Endothelial cell of umbilical vein (primary cell): ENCODE measurements around the gene MYO7B. TPM values are rescaled to one million over a fixed set of nuclear protein-coding genes. Genes with fewer than 3 reads are reported as not detected.

Source experiments
- BruUV-seq: library from RNA; stranded (reverse); fragments of 400-500 nt; replicated peaks from 2 replicates; lab custom pipeline; 2021; lab: Mats Ljungman, UMichigan
- CTCF ChIA-PET: fragments of 300-600, 350-600 bp; sonication (Branson Sonifier 250); formaldehyde crosslinking; loops from one replicate; lab custom pipeline; 2021; ENCODE audit warnings: antibody characterized with exemption, inconsistent platforms; lab: Charles Lee
- POLR2A ChIA-PET: fragments of 300-600, 350-600 bp; sonication (Branson Sonifier 250); formaldehyde crosslinking; loops from one replicate; lab custom pipeline; 2021; ENCODE audit warnings: antibody characterized with exemption, inconsistent platforms; lab: Charles Lee
- DNase-seq: peaks from one replicate; pipeline ENCODE4 v3.0.0-alpha.2; 2011; ENCODE audit warnings: low read depth, low spot score
- FAIRE-seq: peaks from 2 replicates; lab custom pipeline; 2011; peaks lifted over from hg19 to GRCh38; lab: Jason Lieb, UNC
- H2AFZ ChIP-seq: 2 replicates; pipeline ENCODE4 v1.6.0; 2012; ENCODE audit warnings: low read depth, low read length, control low read depth, inconsistent platforms
- H3K27ac ChIP-seq: 2 replicates; pipeline ENCODE4 v1.5.1; 2011; ENCODE audit warnings: low read depth, mild to moderate bottlenecking, control low read depth, low read length, moderate library complexity; ENCODE audit not compliant: insufficient read depth
- H3K27me3 ChIP-seq, 2 experiments: 2 replicates each; pipeline versions ENCODE4 v1.6.0 to v1.6.1; 2011; ENCODE audit warnings: low read length in 2 of 2, mixed read lengths in 1 of 2; ENCODE audit not compliant: control insufficient read depth in 2 of 2, insufficient read depth in 2 of 2
- H3K36me3 ChIP-seq, 2 experiments: 2 replicates in 1 of 2; 3 replicates in 1 of 2; pipeline ENCODE4 v1.5.1; 2011; ENCODE audit warnings: low read length in 2 of 2, mild to moderate bottlenecking in 1 of 2, moderate library complexity in 1 of 2; ENCODE audit not compliant: control insufficient read depth in 2 of 2, insufficient read depth in 2 of 2; ENCODE audit errors: extremely low read depth in 1 of 2
- H3K4me1 ChIP-seq: 3 replicates; pipeline ENCODE4 v1.5.1; 2011; ENCODE audit warnings: mild to moderate bottlenecking, low read length; ENCODE audit not compliant: control insufficient read depth, insufficient read depth; ENCODE audit errors: extremely low read depth
- H3K4me2 ChIP-seq: 2 replicates; pipeline ENCODE4 v1.6.1; 2011; ENCODE audit warnings: low read length, control low read depth, mixed read lengths; ENCODE audit not compliant: insufficient read depth
- H3K4me3 ChIP-seq, 3 experiments: fragments of 200-600 bp in 1 of 3; sonication (generic), shearing (Covaris generic) in 1 of 3; replicated peaks in 1 of 3; 2 replicates each; pipeline ENCODE4 v1.5.1; 2011 to 2016; ENCODE audit warnings: control low read depth in 3 of 3, low read length in 3 of 3, mild to moderate bottlenecking in 2 of 3, inconsistent platforms in 1 of 3, low read depth in 1 of 3, moderate library complexity in 1 of 3; ENCODE audit not compliant: insufficient read depth in 1 of 3
- H3K79me2 ChIP-seq: 2 replicates; pipeline ENCODE4 v1.6.0; 2012; ENCODE audit warnings: low read length, inconsistent platforms; ENCODE audit not compliant: control insufficient read depth, insufficient read depth
- H3K9ac ChIP-seq: replicated peaks from 2 replicates; pipeline ENCODE3; 2011; ENCODE audit warnings: low read length, control low read depth; ENCODE audit not compliant: insufficient read depth; ENCODE audit errors: extremely low read depth
- H3K9me1 ChIP-seq: replicated peaks from 3 replicates; pipeline ENCODE4 v1.6.0; 2011; ENCODE audit warnings: mild to moderate bottlenecking, low read length; ENCODE audit not compliant: control insufficient read depth, insufficient read depth; ENCODE audit errors: extremely low read depth
- H3K9me3 ChIP-seq: replicated peaks from 2 replicates; pipeline ENCODE4 v1.5.1; 2012; ENCODE audit warnings: low read length, inconsistent platforms; ENCODE audit not compliant: control insufficient read depth, insufficient read depth
- H4K20me1 ChIP-seq: replicated peaks from 2 replicates; pipeline ENCODE3; 2011; ENCODE audit warnings: mild to moderate bottlenecking, low read length; ENCODE audit not compliant: control insufficient read depth, insufficient read depth; ENCODE audit errors: extremely low read depth
- CTCF ChIP-seq, 2 donors: IDR thresholded peaks; 1 replicate in 1 of 2; 2 replicates in 1 of 2; pipeline ENCODE4 v1.5.1; 2011; ENCODE audit warnings: low read length in 2 of 2, mild to moderate bottlenecking in 2 of 2, moderate library complexity in 2 of 2, control low read depth in 1 of 2, inconsistent platforms in 1 of 2, low read depth in 1 of 2; ENCODE audit not compliant: insufficient read depth in 1 of 2; ENCODE audit errors: extremely low read depth in 1 of 2
- EZH2 ChIP-seq: IDR thresholded peaks from 2 replicates; pipeline ENCODE4 v1.6.1; 2012; ENCODE audit warnings: borderline replicate concordance, low read depth, mild to moderate bottlenecking, moderate library complexity, low read length, inconsistent platforms; ENCODE audit not compliant: severe bottlenecking
- FOS ChIP-seq: IDR thresholded peaks from 2 replicates; pipeline ENCODE4 v1.6.1; 2011; ENCODE audit warnings: mild to moderate bottlenecking, low read length, moderate library complexity, borderline replicate concordance; ENCODE audit not compliant: insufficient read depth
- GATA2 ChIP-seq: IDR thresholded peaks from 2 replicates; pipeline ENCODE4 v1.7.0; 2011; ENCODE audit warnings: low read depth, mild to moderate bottlenecking, moderate library complexity, mixed read lengths, low read length; ENCODE audit not compliant: insufficient read length, insufficient read depth
- JUN ChIP-seq: IDR thresholded peaks from 2 replicates; pipeline ENCODE4 v1.6.1; 2011; ENCODE audit warnings: borderline replicate concordance, low read depth; ENCODE audit not compliant: insufficient read length, insufficient read depth
- MAX ChIP-seq: IDR thresholded peaks from 2 replicates; pipeline ENCODE4 v1.6.1; 2011; ENCODE audit not compliant: insufficient read depth, insufficient read length
- MYC ChIP-seq: IDR thresholded peaks from one replicate; pipeline ENCODE4 v1.6.1; 2011; ENCODE audit warnings: mild to moderate bottlenecking, low read depth, low read length
- POLR2A ChIP-seq: IDR thresholded peaks from 2 replicates; pipeline ENCODE4 v1.6.1; 2012; ENCODE audit warnings: low read depth, mild to moderate bottlenecking, control low read depth, low read length
- POLR2AphosphoS5 ChIP-seq: IDR thresholded peaks from 2 replicates; pipeline ENCODE4 v1.6.1; 2012; ENCODE audit warnings: low read depth, mild to moderate bottlenecking, control low read depth, low read length, moderate library complexity; ENCODE audit not compliant: insufficient read depth
- dilution Hi-C: fragments of 300-500 bp; cut with MboI; formaldehyde crosslinking; loops from one replicate; pipeline ENCODE4 v1.15.0; 2019; ENCODE audit warnings: low sequenced_read_pairs; ENCODE audit not compliant: extremely low pct_ligation_motif_present
- intact Hi-C: fragments of 100-400 bp; cut with micrococcal nuclease; formaldehyde crosslinking; loops from one replicate; pipeline ENCODE4 v1.10.0; 2022
- polyA plus RNA-seq, 4 experiments: library from polyadenylated mRNA; depleted of rRNA in 3 of 4; stranded (reverse) in 3 of 4; unstranded in 1 of 4; fragments of >200 nt; gene quantifications; 2 replicates each; pipeline versions ENCODE4 v1.2.1 to v1.2.3, GENCODE V29; 2011 to 2012; ENCODE audit warnings: missing spikeins in 1 of 4
- total RNA-seq: library from RNA; stranded (reverse); gene quantifications from 2 replicates; pipeline ENCODE4 v1.2.3, GENCODE V29; 2021

Gene MYO7B
- total and polyA plus RNA-seq, 2 donors (not counting 3 experiments of a cell fraction or from before 2014, with no cell fraction given), result 0.17 TPM; not detected in 1

GRCh38 chr2:127565261-127566138 is 30.0 kb downstream of the MYO7B start:
- Histone ChIP-seq H4K20me1 (no peaks in the 10 kb centered on the region), H3K9me1 (no peaks in the 10 kb centered on the region), H3K79me2 (no peaks in the 10 kb centered on the region), H3K9ac (no peak overlapping the region), H3K36me3 (no peaks in the 10 kb centered on the region), H3K4me3 (no peak overlapping the region), H2AFZ (no peak overlapping the region), H3K9me3 (no peaks in the 10 kb centered on the region), H3K27ac (no peak overlapping the region), H3K4me1 (peaks cover 5% of the 10 kb centered on the region), H3K4me2 (no peak overlapping the region), H3K27me3 (no peaks in the 10 kb centered on the region)
- intact Hi-C loops (no loop called here), dilution Hi-C loops (no loop called here)
- BruUV-seq, result no TSS peak
- DNase-seq, result no peak
- no peak for TF ChIP-seq JUN
- TF ChIP-seq EZH2, result no peak
- TF ChIP-seq MYC, result no peak
- no peak for TF ChIP-seq GATA2
- no peak for TF ChIP-seq POLR2A
- no peak for TF ChIP-seq CTCF (IDR thresholded peaks at IDR 0.05; ENCODE audit: extremely low read depth in 1 of 2, insufficient read depth in 1 of 2, low read depth in 1 of 2, low read length in 2 of 2)
- no peak for TF ChIP-seq MAX
- TF ChIP-seq POLR2AphosphoS5, result no peak
- TF ChIP-seq FOS, result no peak
- no peak for FAIRE-seq
- ChIA-PET POLR2A (no interaction called here), CTCF (interaction anchor here (0.6 to 6.6 kb wide), 2 partner anchors 26 to 351 kb away, joined by 3 to 32 read pairs; no protein-coding TSS in a partner anchor)
